SK-N-MC (cell line): ENCODE results near the gene SAXO2.

ENCODE experiments used
- EZH2 ChIP-seq: fragments of 200-600 bp; sonication (generic); IDR thresholded peaks from one replicate; pipeline ENCODE4 v1.6.1; 2017; ENCODE audit warnings: antibody characterized with exemption
- POLR2AphosphoS5 ChIP-seq: IDR thresholded peaks from 2 replicates; pipeline ENCODE4 v1.6.1; 2012; ENCODE audit warnings: mild to moderate bottlenecking, low read depth, low read length, borderline replicate concordance

- TF ChIP-seq EZH2 (no peak), POLR2AphosphoS5 (no peak)
These were observed 9.5 kb downstream of the SAXO2 start for GRCh38 chr15:82272154-82272553.
